Measurements from ENCODE around the gene ZBTB18.

The ZBTB18 gene

DNA sequence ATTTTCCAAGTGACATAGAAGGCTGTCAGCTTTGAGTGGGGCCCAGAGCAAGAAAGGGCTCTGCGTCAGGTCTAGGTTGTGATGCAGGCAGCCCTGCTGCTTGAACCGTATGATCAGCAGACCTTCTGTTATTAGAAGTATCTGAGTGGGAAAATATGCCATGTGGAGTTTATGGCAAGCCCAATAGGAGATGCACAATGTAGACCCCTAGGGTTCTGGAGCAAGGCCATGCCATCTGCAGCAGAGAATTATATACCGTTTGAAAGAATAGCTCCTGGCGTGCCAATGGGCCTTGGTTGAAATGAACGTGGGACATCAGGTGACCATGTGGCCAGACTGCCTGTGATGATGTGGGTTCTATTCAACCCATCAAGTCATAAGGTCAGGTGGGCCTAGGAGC lies 44.1 kb upstream of the ZBTB18 start:
- TF ChIP-seq, protein P1, sequence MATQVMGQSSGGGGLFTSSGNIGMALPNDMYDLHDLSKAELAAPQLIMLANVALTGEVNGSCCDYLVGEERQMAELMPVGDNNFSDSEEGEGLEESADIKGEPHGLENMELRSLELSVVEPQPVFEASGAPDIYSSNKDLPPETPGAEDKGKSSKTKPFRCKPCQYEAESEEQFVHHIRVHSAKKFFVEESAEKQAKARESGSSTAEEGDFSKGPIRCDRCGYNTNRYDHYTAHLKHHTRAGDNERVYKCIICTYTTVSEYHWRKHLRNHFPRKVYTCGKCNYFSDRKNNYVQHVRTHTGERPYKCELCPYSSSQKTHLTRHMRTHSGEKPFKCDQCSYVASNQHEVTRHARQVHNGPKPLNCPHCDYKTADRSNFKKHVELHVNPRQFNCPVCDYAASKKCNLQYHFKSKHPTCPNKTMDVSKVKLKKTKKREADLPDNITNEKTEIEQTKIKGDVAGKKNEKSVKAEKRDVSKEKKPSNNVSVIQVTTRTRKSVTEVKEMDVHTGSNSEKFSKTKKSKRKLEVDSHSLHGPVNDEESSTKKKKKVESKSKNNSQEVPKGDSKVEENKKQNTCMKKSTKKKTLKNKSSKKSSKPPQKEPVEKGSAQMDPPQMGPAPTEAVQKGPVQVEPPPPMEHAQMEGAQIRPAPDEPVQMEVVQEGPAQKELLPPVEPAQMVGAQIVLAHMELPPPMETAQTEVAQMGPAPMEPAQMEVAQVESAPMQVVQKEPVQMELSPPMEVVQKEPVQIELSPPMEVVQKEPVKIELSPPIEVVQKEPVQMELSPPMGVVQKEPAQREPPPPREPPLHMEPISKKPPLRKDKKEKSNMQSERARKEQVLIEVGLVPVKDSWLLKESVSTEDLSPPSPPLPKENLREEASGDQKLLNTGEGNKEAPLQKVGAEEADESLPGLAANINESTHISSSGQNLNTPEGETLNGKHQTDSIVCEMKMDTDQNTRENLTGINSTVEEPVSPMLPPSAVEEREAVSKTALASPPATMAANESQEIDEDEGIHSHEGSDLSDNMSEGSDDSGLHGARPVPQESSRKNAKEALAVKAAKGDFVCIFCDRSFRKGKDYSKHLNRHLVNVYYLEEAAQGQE (IDR thresholded peaks at IDR 0.05; ENCODE audit: insufficient read depth in 1 of 2, low read depth in 2 of 2, low read length in 2 of 2), result no peak
- TF ChIP-seq FOXP2 (optimal IDR thresholded peaks at IDR 0.05; ENCODE audit: borderline replicate concordance, extremely low read depth, extremely low read length, insufficient read depth) (no peak), SIN3A (IDR thresholded peaks at IDR 0.05; ENCODE audit: borderline replicate concordance, insufficient read depth, low read length) (no peak), POLR2AphosphoS5 (IDR thresholded peaks at IDR 0.05; ENCODE audit: low read depth, low read length) (no peak)

DNA sequence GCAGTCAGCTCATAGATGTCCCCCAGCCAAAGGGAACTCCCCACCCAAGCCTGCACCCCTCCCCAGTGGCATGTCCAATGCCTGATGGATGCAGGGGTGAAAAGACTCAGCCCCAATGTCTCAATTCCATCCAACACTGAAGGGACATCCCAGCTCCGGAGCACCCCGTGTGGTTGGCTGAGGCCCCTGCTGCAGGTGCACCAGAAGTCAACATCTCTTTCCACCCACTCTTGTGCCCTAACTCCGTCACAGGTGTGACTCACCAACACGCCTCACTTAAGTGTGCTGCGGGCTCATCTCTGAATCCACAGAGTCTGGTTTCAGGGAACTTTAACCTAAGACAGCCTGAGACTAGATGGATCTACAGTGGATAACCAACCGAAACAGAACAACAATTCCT lies 40.9 kb upstream of the ZBTB18 start:
- TF ChIP-seq, protein P1 (IDR thresholded peaks at IDR 0.05; ENCODE audit: insufficient read depth in 1 of 2, low read depth in 2 of 2, low read length in 2 of 2), result no peak
- no peak for TF ChIP-seq POLR2AphosphoS5 (IDR thresholded peaks at IDR 0.05; ENCODE audit: low read depth, low read length)
- TF ChIP-seq FOXP2 (optimal IDR thresholded peaks at IDR 0.05; ENCODE audit: borderline replicate concordance, extremely low read depth, extremely low read length, insufficient read depth), result no peak
- TF ChIP-seq SIN3A (IDR thresholded peaks at IDR 0.05; ENCODE audit: borderline replicate concordance, insufficient read depth, low read length), result no peak
- TF ChIP-seq TAF1 (IDR thresholded peaks at IDR 0.05; ENCODE audit: borderline replicate concordance, insufficient read depth, low read length), result no peak

DNA sequence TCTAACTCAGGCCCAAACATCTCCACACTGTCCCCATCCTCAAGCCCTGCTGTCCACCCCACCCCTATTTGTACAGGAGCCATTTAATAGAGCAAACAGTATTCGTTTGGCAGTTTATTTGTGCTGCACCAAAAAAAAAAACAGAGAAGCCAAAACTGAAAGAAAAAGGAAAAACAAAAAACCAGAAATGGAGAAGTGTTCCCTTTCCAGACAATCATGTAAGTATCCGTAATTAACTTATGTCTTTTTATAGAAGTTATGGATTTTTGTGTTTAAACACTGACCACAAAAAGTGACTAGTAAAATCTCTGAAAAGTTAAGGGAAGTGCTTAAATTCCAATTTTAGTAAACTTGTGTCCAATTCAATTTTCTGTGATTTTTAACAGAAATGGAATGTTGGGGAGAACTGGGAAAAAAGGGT lies 40.4 kb upstream of the ZBTB18 start:
- TF ChIP-seq FOXP2 (optimal IDR thresholded peaks at IDR 0.05; ENCODE audit: borderline replicate concordance, extremely low read depth, extremely low read length, insufficient read depth) (no peak), TAF1 (IDR thresholded peaks at IDR 0.05; ENCODE audit: borderline replicate concordance, insufficient read depth, low read length) (no peak), POLR2AphosphoS5 (IDR thresholded peaks at IDR 0.05; ENCODE audit: low read depth, low read length) (no peak), SIN3A (IDR thresholded peaks at IDR 0.05; ENCODE audit: borderline replicate concordance, insufficient read depth, low read length) (no peak)
- TF ChIP-seq, protein P1 (IDR thresholded peaks at IDR 0.05; ENCODE audit: insufficient read depth in 1 of 2, low read depth in 2 of 2, low read length in 2 of 2), result no peak

DNA sequence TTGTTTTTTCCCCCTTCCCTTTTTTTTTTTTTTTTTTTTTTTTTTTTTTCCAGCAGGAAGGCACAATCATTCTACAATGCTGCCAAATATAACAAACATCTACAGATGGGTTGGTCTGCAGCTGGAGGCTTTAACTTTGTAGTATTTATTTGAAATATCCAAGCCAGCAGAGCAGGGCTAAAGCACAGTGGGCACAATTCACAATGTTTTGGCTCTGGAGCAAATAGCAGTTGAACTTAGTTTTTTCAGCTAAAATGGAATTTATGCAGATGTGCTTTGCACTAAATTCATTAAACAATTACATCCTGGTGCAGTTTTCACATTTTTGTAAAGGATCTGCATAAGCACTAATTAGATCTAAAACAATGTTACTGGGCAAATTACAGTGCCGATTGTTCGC lies 39.8 kb upstream of the ZBTB18 start:
- TF ChIP-seq TAF1 (IDR thresholded peaks at IDR 0.05; ENCODE audit: borderline replicate concordance, insufficient read depth, low read length), result no peak
- no peak for TF ChIP-seq POLR2AphosphoS5 (IDR thresholded peaks at IDR 0.05; ENCODE audit: low read depth, low read length)
- no peak for TF ChIP-seq FOXP2 (optimal IDR thresholded peaks at IDR 0.05; ENCODE audit: borderline replicate concordance, extremely low read depth, extremely low read length, insufficient read depth)
- TF ChIP-seq, protein P1 (IDR thresholded peaks at IDR 0.05; ENCODE audit: insufficient read depth in 1 of 2, low read depth in 2 of 2, low read length in 2 of 2), result no peak
- no peak for TF ChIP-seq SIN3A (IDR thresholded peaks at IDR 0.05; ENCODE audit: borderline replicate concordance, insufficient read depth, low read length)

DNA sequence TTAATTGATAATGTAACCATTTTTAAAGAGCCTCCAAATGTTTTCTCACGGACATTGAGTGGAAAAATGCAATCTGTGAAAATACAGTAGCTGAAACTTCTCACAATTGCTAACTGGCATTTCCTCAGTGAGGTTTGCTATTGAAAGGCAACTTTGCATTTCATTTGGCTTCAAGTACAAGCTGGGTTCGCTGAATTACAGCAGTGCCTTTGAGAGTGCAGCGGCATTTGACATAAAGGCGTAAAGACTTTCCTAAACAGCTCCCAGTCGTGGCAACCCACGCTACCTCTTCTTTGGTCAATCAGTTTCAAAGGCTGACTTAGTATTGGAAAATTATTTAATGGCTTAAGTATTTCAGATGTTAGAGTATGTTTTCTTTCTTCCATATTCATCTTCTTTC lies 39.3 kb upstream of the ZBTB18 start:
- TF ChIP-seq, protein P1 (IDR thresholded peaks at IDR 0.05; ENCODE audit: insufficient read depth in 1 of 2, low read depth in 2 of 2, low read length in 2 of 2), result no peak
- TF ChIP-seq FOXP2 (optimal IDR thresholded peaks at IDR 0.05; ENCODE audit: borderline replicate concordance, extremely low read depth, extremely low read length, insufficient read depth) (no peak), TAF1 (IDR thresholded peaks at IDR 0.05; ENCODE audit: borderline replicate concordance, insufficient read depth, low read length) (no peak), POLR2AphosphoS5 (IDR thresholded peaks at IDR 0.05; ENCODE audit: low read depth, low read length) (no peak), SIN3A (IDR thresholded peaks at IDR 0.05; ENCODE audit: borderline replicate concordance, insufficient read depth, low read length) (no peak)
